ENCODE results near the gene RNPS1.

DNA sequence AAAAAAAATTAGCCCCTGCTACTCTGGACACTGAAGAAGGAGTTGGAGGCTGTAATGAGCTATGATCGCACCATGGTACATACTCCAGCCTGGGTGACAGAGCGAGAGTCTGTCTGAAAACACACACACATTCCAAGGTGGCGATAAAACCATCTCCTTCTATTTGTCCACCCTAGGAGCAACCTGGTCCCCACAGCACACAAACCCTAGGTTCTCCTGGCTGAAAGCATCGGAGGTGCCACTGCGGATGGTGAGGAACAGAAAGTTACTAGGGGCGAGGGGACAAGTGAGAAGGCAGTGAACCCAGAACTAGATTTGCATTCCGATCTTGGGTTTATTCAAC, 15.1 kb downstream of the RNPS1 start:
- TF ChIP-seq, protein P1, sequence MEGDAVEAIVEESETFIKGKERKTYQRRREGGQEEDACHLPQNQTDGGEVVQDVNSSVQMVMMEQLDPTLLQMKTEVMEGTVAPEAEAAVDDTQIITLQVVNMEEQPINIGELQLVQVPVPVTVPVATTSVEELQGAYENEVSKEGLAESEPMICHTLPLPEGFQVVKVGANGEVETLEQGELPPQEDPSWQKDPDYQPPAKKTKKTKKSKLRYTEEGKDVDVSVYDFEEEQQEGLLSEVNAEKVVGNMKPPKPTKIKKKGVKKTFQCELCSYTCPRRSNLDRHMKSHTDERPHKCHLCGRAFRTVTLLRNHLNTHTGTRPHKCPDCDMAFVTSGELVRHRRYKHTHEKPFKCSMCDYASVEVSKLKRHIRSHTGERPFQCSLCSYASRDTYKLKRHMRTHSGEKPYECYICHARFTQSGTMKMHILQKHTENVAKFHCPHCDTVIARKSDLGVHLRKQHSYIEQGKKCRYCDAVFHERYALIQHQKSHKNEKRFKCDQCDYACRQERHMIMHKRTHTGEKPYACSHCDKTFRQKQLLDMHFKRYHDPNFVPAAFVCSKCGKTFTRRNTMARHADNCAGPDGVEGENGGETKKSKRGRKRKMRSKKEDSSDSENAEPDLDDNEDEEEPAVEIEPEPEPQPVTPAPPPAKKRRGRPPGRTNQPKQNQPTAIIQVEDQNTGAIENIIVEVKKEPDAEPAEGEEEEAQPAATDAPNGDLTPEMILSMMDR (IDR thresholded peaks at IDR 0.05; ENCODE audit: low read length): no peak
- TF ChIP-seq EZH2 (optimal IDR thresholded peaks at IDR 0.05; ENCODE audit: low read depth, low read length) (no peak), EZH2phosphoT487 (IDR thresholded peaks at IDR 0.05; ENCODE audit: low read length) (no peak)

Measured in MM.1S (cell line).